Keratinocyte (primary cell): ENCODE measurements around the gene SMC4. TPM values are rescaled to one million over a fixed set of nuclear protein-coding genes. Genes with fewer than 3 reads are reported as not detected.

Experiments used
- DNase-seq: peaks from one replicate; pipeline ENCODE4 v3.0.0-alpha.2; 2011; ENCODE audit warnings: low read depth, missing footprints, low spot score
- FAIRE-seq: peaks from 2 replicates; lab custom pipeline; 2011; peaks lifted over from hg19 to GRCh38; lab: Jason Lieb, UNC
- H2AFZ ChIP-seq: 2 replicates; pipeline ENCODE4 v1.6.0; 2012; ENCODE audit warnings: low read length, control low read depth, inconsistent platforms; ENCODE audit not compliant: control insufficient read depth
- H3K27ac ChIP-seq: 2 replicates; pipeline ENCODE4 v1.5.1; 2011; ENCODE audit warnings: low read length; ENCODE audit not compliant: control insufficient read depth, insufficient read depth
- H3K27me3 ChIP-seq: 3 replicates; pipeline ENCODE4 v1.6.0; 2011; ENCODE audit warnings: low read length; ENCODE audit not compliant: control insufficient read depth, insufficient read depth; ENCODE audit errors: extremely low read depth
- H3K36me3 ChIP-seq, 2 experiments: 2 replicates in 1 of 2; 3 replicates in 1 of 2; pipeline ENCODE4 v1.5.1; 2011; ENCODE audit warnings: low read length in 2 of 2, mild to moderate bottlenecking in 1 of 2; ENCODE audit not compliant: control insufficient read depth in 2 of 2, insufficient read depth in 2 of 2; ENCODE audit errors: extremely low read depth in 1 of 2
- H3K4me1 ChIP-seq: 3 replicates; pipeline ENCODE4 v1.5.1; 2011; ENCODE audit warnings: low read length; ENCODE audit not compliant: control insufficient read depth, insufficient read depth; ENCODE audit errors: extremely low read depth
- H3K4me2 ChIP-seq: 3 replicates; pipeline ENCODE4 v1.6.0; 2011; ENCODE audit warnings: low read depth, low read length; ENCODE audit not compliant: control insufficient read depth, insufficient read depth; ENCODE audit errors: extremely low read depth
- H3K4me3 ChIP-seq, 3 experiments: fragments of 200-600 bp in 1 of 3; sonication (generic) in 1 of 3; 2 replicates in 2 of 3; 3 replicates in 1 of 3; pipeline ENCODE4 v1.5.1; 2011 to 2016; ENCODE audit warnings: low read length in 3 of 3, mild to moderate bottlenecking in 3 of 3, control low read depth in 2 of 3, inconsistent platforms in 1 of 3, low read depth in 1 of 3, mixed read lengths in 1 of 3, mixed run types in 1 of 3, moderate library complexity in 1 of 3; ENCODE audit not compliant: control insufficient read depth in 2 of 3, insufficient read depth in 2 of 3; ENCODE audit errors: extremely low read depth in 1 of 3
- H3K79me2 ChIP-seq: 2 replicates; pipeline ENCODE4 v1.6.0; 2012; ENCODE audit warnings: low read length; ENCODE audit not compliant: control insufficient read depth, insufficient read depth
- H3K9ac ChIP-seq: 3 replicates; pipeline ENCODE4 v1.6.0; 2011; ENCODE audit warnings: low read length; ENCODE audit not compliant: control insufficient read depth, insufficient read depth; ENCODE audit errors: extremely low read depth
- H3K9me1 ChIP-seq: 3 replicates; pipeline ENCODE4 v1.6.0; 2011; ENCODE audit warnings: low read length; ENCODE audit not compliant: control insufficient read depth, insufficient read depth; ENCODE audit errors: extremely low read depth
- H3K9me3 ChIP-seq: 2 replicates; pipeline ENCODE4 v1.5.1; 2012; ENCODE audit warnings: low read depth, low read length; ENCODE audit not compliant: control insufficient read depth
- H4K20me1 ChIP-seq: 3 replicates; pipeline ENCODE4 v1.6.0; 2011; ENCODE audit warnings: low read length; ENCODE audit not compliant: control insufficient read depth, insufficient read depth; ENCODE audit errors: extremely low read depth
- EZH2 ChIP-seq: IDR thresholded peaks from one replicate; pipeline ENCODE4 v1.6.1; 2012; ENCODE audit warnings: inconsistent platforms, mild to moderate bottlenecking, low read length, moderate library complexity
- dilution Hi-C: fragments of 300-500 bp; cut with MboI; formaldehyde crosslinking; loops from one replicate; pipeline ENCODE4 v1.7.0; 2020; ENCODE audit warnings: low sequenced_read_pairs; ENCODE audit not compliant: extremely low pct_ligation_motif_present
- polyA plus RNA-seq, 5 experiments: library from polyadenylated mRNA; depleted of rRNA in 3 of 5; stranded (reverse) in 3 of 5; stranded (forward) in 1 of 5; unstranded in 1 of 5; fragments of >200 nt; gene quantifications; 1 replicate in 1 of 5; 2 replicates in 3 of 5; 3 replicates in 1 of 5; pipeline versions ENCODE4 v1.2.1 to v1.2.3, GENCODE V29; 2011 to 2012; ENCODE audit warnings: missing spikeins in 2 of 5, low read depth in 1 of 5, low replicate concordance in 1 of 5
- TF ChIP-seq, protein P1 (sequence below), 3 experiments: IDR thresholded peaks in 1 of 3; conservative IDR thresholded peaks in 1 of 3; optimal IDR thresholded peaks in 1 of 3; 2 replicates in 2 of 3; 3 replicates in 1 of 3; pipeline versions ENCODE3 to v1.5.1; 2011; ENCODE audit warnings: low read length in 3 of 3, mild to moderate bottlenecking in 3 of 3, moderate library complexity in 2 of 3, control low read depth in 1 of 3, inconsistent platforms in 1 of 3; ENCODE audit not compliant: insufficient read depth in 2 of 3; ENCODE audit errors: extremely low read depth in 1 of 3

Gene SMC4
- polyA plus RNA-seq, 1 donor (not counting 4 experiments of a cell fraction or from before 2014, with no cell fraction given) = 45.2 TPM

DNA sequence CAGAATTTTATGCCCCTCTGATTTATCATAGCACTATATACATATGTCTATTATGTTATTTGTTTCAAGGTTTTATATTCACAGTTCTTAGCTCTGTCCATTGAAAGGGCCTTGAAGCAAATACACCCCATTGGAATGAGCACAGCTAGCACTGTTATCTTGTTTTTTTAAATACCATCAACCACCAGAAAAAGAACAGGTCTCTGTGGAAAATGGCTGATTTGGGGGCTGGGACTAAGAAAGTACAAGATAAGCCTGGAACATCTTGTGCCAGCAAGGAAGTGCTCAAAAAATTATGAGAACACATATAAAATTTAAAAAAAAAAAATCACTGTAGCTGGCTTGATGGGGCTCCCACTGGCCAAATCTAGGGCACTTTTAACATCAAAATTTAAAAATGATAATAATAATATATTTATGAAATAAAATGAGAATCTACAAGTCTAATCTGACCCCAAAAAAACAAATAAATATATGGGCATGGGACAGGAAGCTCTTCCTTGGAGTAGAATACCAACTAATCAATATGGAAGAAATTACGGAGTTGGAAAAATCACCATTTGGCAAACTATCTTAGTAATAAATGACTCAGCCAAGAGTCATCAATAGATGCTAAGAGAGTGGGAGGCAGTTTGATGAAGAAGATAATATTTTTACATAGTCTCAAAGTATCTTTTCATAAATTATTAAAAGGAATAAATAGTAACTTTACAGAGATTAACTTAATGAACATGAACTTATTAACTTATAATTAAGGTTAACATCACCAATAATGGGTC, 20.9 kb upstream of the SMC4 start:
- FAIRE-seq = no peak
- H3K4me2 ChIP-seq = no peak overlapping the region
- DNase-seq = no peak

GRCh38 chr3:160379628-160380214, 19.7 kb upstream of the SMC4 start:
- no peak for TF ChIP-seq EZH2
- TF ChIP-seq, protein P1, sequence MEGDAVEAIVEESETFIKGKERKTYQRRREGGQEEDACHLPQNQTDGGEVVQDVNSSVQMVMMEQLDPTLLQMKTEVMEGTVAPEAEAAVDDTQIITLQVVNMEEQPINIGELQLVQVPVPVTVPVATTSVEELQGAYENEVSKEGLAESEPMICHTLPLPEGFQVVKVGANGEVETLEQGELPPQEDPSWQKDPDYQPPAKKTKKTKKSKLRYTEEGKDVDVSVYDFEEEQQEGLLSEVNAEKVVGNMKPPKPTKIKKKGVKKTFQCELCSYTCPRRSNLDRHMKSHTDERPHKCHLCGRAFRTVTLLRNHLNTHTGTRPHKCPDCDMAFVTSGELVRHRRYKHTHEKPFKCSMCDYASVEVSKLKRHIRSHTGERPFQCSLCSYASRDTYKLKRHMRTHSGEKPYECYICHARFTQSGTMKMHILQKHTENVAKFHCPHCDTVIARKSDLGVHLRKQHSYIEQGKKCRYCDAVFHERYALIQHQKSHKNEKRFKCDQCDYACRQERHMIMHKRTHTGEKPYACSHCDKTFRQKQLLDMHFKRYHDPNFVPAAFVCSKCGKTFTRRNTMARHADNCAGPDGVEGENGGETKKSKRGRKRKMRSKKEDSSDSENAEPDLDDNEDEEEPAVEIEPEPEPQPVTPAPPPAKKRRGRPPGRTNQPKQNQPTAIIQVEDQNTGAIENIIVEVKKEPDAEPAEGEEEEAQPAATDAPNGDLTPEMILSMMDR (optimal IDR thresholded peaks at IDR 0.05 in 1 of 3, IDR thresholded peaks at IDR 0.05 in 1 of 3, conservative IDR thresholded peaks at IDR 0.05 in 1 of 3; ENCODE audit: extremely low read depth in 1 of 3, insufficient read depth in 2 of 3, low read length in 3 of 3) = no peak
- H3K4me1 ChIP-seq = no peaks in the 10 kb centered on the region
- H2AFZ ChIP-seq = no peak overlapping the region
- no peaks in the 10 kb centered on the region for H3K36me3 ChIP-seq
- no peaks in the 10 kb centered on the region for H3K27me3 ChIP-seq
- H3K4me2 ChIP-seq = no peak overlapping the region
- H4K20me1 ChIP-seq = no peaks in the 10 kb centered on the region
- no peak overlapping the region for H3K4me3 ChIP-seq
- dilution Hi-C loops = no loop called here
- no peaks in the 10 kb centered on the region for H3K79me2 ChIP-seq
- H3K9me3 ChIP-seq = no peaks in the 10 kb centered on the region
- H3K27ac ChIP-seq = no peak overlapping the region
- FAIRE-seq (no peak), DNase-seq (no peak)
- H3K9me1 ChIP-seq = no peaks in the 10 kb centered on the region
- H3K9ac ChIP-seq = no peak overlapping the region

More for the DNA sequence above, 20.9 kb upstream of the SMC4 start:
- H3K36me3 ChIP-seq = peaks cover 0 to 3% of the 10 kb centered on the region in 2 experiments
- H3K4me3 ChIP-seq = no peak overlapping the region
- H3K79me2 ChIP-seq = no peaks in the 10 kb centered on the region
- dilution Hi-C loops = no loop called here
- no peak overlapping the region for H2AFZ ChIP-seq
- H3K9ac ChIP-seq = no peak overlapping the region
- H3K27me3 ChIP-seq = no peaks in the 10 kb centered on the region
- H3K9me3 ChIP-seq = no peaks in the 10 kb centered on the region
- H4K20me1 ChIP-seq = no peaks in the 10 kb centered on the region
- no peaks in the 10 kb centered on the region for H3K4me1 ChIP-seq
- H3K9me1 ChIP-seq = no peaks in the 10 kb centered on the region
- no peak for TF ChIP-seq EZH2
- TF ChIP-seq, protein P1 (optimal IDR thresholded peaks at IDR 0.05 in 1 of 3, IDR thresholded peaks at IDR 0.05 in 1 of 3, conservative IDR thresholded peaks at IDR 0.05 in 1 of 3; ENCODE audit: extremely low read depth in 1 of 3, insufficient read depth in 2 of 3, low read length in 3 of 3) = no peak
- H3K27ac ChIP-seq = no peak overlapping the region
